Endothelial cell of hepatic sinusoid (primary cell): ENCODE measurements around the gene ST3GAL3.
"Not testable (repeated sequence)": the region's sequence is repeated elsewhere in the genome, so short reads cannot be mapped to it uniquely, and the experiment has no call there.

Experiments
- in situ Hi-C: cut with HindIII; loops from 2 replicates; pipeline ENCODE4 v1.10.0; 2017; ENCODE audit warnings: low sequenced_read_pairs

ST3GAL3 gene

GRCh38 chr1:43693371-43693770, 14.0 kb upstream of the ST3GAL3 start:
- in situ Hi-C loops, result no loop called here

- in situ Hi-C loops, result no loop called here
Measured at GRCh38 chr1:43699281-43699680, 8.1 kb upstream of the ST3GAL3 start.

- in situ Hi-C loops, result no loop called here
Measured at GRCh38 chr1:43703836-43704235, 3.5 kb upstream of the ST3GAL3 start.

GRCh38 chr1:43704838-43705237, 2.5 kb upstream of the ST3GAL3 start:
- in situ Hi-C loops, result loop anchor here (5.0 kb wide), 2 partner anchors 38 to 83 kb away; no protein-coding TSS in a partner anchor

- in situ Hi-C loops, result loop anchor here (5.0 kb wide), 2 partner anchors 38 to 83 kb away; no protein-coding TSS in a partner anchor
Measured at GRCh38 chr1:43705334-43705733, 2.0 kb upstream of the ST3GAL3 start.

GRCh38 chr1:43705982-43706597, 1.2 kb upstream of the ST3GAL3 start:
- in situ Hi-C loops, result loop anchor here (5.0 kb wide), 2 partner anchors 39 to 84 kb away; no protein-coding TSS in a partner anchor

GRCh38 chr1:43706598-43707189, 642 bp upstream of the ST3GAL3 start:
- in situ Hi-C loops, result loop anchor here (5.0 kb wide), 2 partner anchors 39 to 84 kb away; no protein-coding TSS in a partner anchor

GRCh38 chr1:43708002-43708410, 670 bp downstream of the ST3GAL3 start:
- in situ Hi-C loops, result loop anchor here (5.0 kb wide), 2 partner anchors 41 to 86 kb away; no protein-coding TSS in a partner anchor

- in situ Hi-C loops, result no loop called here
Measured at GRCh38 chr1:43711049-43711448, 3.7 kb downstream of the ST3GAL3 start.

- in situ Hi-C loops, result no loop called here
Measured at GRCh38 chr1:43711524-43712386, 4.4 kb downstream of the ST3GAL3 start.

GRCh38 chr1:43716559-43717281, 9.4 kb downstream of the ST3GAL3 start:
- in situ Hi-C loops, result no loop called here

GRCh38 chr1:43719063-43719462, 11.7 kb downstream of the ST3GAL3 start:
- in situ Hi-C loops, result no loop called here

- in situ Hi-C loops, result not testable (repeated sequence)
Measured at GRCh38 chr1:43719670-43720419, 12.5 kb downstream of the ST3GAL3 start.

- in situ Hi-C loops, result no loop called here
Measured at GRCh38 chr1:43722810-43723209, 15.5 kb downstream of the ST3GAL3 start.

GRCh38 chr1:43729816-43730463, 22.6 kb downstream of the ST3GAL3 start:
- in situ Hi-C loops, result no loop called here

GRCh38 chr1:43731867-43732531, 24.7 kb downstream of the ST3GAL3 start:
- in situ Hi-C loops, result no loop called here

- in situ Hi-C loops, result no loop called here
Measured at GRCh38 chr1:43736819-43737218, 29.5 kb downstream of the ST3GAL3 start.

- in situ Hi-C loops, result no loop called here
Measured at GRCh38 chr1:43742026-43742425, 34.7 kb downstream of the ST3GAL3 start.

- in situ Hi-C loops, result no loop called here
Measured at GRCh38 chr1:43743206-43743605, 35.9 kb downstream of the ST3GAL3 start.
